ENCODE data around the gene MGMT. TPM values are rescaled to one million over a fixed set of nuclear protein-coding genes. Genes with fewer than 3 reads are reported as not detected.

Gene MGMT
- total and polyA plus RNA-seq, 2 donors from 2014 or later, result 25.9 to 70.0 TPM

GRCh38 chr10:129792141-129792540 is 325.1 kb downstream of the MGMT start:
- peaks cover 0 to 2% (median 0%) of the 10 kb centered on the region in 3 donors for H3K9me3 ChIP-seq (ENCODE audit: control insufficient read depth in 2 of 3, insufficient read depth in 1 of 3, low read length in 3 of 3)
- intact Hi-C loops (cut with DNase I), result no loop called here

GRCh38 chr10:129792864-129793263 is 325.8 kb downstream of the MGMT start:
- TF ChIP-seq CTCF (IDR thresholded peaks at IDR 0.05; ENCODE audit: borderline replicate concordance, extremely low read depth, insufficient read depth), result no peak
- FAIRE-seq (no peak), DNase-seq (peak in 2 of 5 donors; percentile 20 to 26)
- Histone ChIP-seq H3K36me3 (ENCODE audit: control insufficient read depth in 2 of 3, insufficient read depth in 3 of 3, low read length in 3 of 3) (no peaks in the 10 kb centered on the region), H3K27ac (ENCODE audit: low read depth in 2 of 2, low read length in 2 of 2) (no peak overlapping the region), H3K4me3 (ENCODE audit: low read length in 3 of 3) (no peak overlapping the region), H3K9ac (ENCODE audit: low read length in 3 of 3) (no peak overlapping the region), H3K9me3 (ENCODE audit: control insufficient read depth in 2 of 3, insufficient read depth in 1 of 3, low read length in 3 of 3) (peaks cover 0 to 2% (median 0%) of the 10 kb centered on the region in 3 donors), H3K4me1 (ENCODE audit: control insufficient read depth in 2 of 3, insufficient read depth in 2 of 3, low read depth in 1 of 3, low read length in 3 of 3) (no peaks in the 10 kb centered on the region), H3K27me3 (ENCODE audit: control insufficient read depth, insufficient read depth, low read length) (no peaks in the 10 kb centered on the region)
- intact Hi-C loops (cut with DNase I), result no loop called here

More at GRCh38 chr10:129792141-129792540, 325.1 kb downstream of the MGMT start:
- no peak for DNase-seq
- Histone ChIP-seq H3K27me3 (ENCODE audit: control insufficient read depth, insufficient read depth, low read length) (no peaks in the 10 kb centered on the region), H3K36me3 (ENCODE audit: control insufficient read depth in 2 of 3, insufficient read depth in 3 of 3, low read length in 3 of 3) (no peaks in the 10 kb centered on the region), H3K4me3 (ENCODE audit: low read length in 3 of 3) (no peak overlapping the region), H3K27ac (ENCODE audit: low read depth in 2 of 2, low read length in 2 of 2) (no peak overlapping the region), H3K9ac (ENCODE audit: low read length in 3 of 3) (no peak overlapping the region), H3K4me1 (ENCODE audit: control insufficient read depth in 2 of 3, insufficient read depth in 2 of 3, low read depth in 1 of 3, low read length in 3 of 3) (no peaks in the 10 kb centered on the region)
- FAIRE-seq, result no peak
- TF ChIP-seq CTCF (IDR thresholded peaks at IDR 0.05; ENCODE audit: borderline replicate concordance, extremely low read depth, insufficient read depth), result no peak

- H3K4me1 ChIP-seq (ENCODE audit: control insufficient read depth in 2 of 3, insufficient read depth in 2 of 3, low read depth in 1 of 3, low read length in 3 of 3), result no peaks in the 10 kb centered on the region
- intact Hi-C loops (cut with DNase I), result no loop called here
- no peaks in the 10 kb centered on the region for H3K36me3 ChIP-seq (ENCODE audit: control insufficient read depth in 2 of 3, insufficient read depth in 3 of 3, low read length in 3 of 3)
- peaks cover 0 to 2% (median 0%) of the 10 kb centered on the region in 3 donors for H3K9me3 ChIP-seq (ENCODE audit: control insufficient read depth in 2 of 3, insufficient read depth in 1 of 3, low read length in 3 of 3)
- no peak overlapping the region for H3K4me3 ChIP-seq (ENCODE audit: low read length in 3 of 3)
- TF ChIP-seq CTCF (IDR thresholded peaks at IDR 0.05; ENCODE audit: borderline replicate concordance, extremely low read depth, insufficient read depth), result no peak
- DNase-seq (peak in 1 of 5 donors; percentile 22), FAIRE-seq (no peak)
- no peak overlapping the region for H3K9ac ChIP-seq (ENCODE audit: low read length in 3 of 3)
- no peak overlapping the region for H3K27ac ChIP-seq (ENCODE audit: low read depth in 2 of 2, low read length in 2 of 2)
- no peaks in the 10 kb centered on the region for H3K27me3 ChIP-seq (ENCODE audit: control insufficient read depth, insufficient read depth, low read length)
These were observed 326.4 kb downstream of the MGMT start for GRCh38 chr10:129793479-129793878.

- no peak overlapping the region for H3K27ac ChIP-seq (ENCODE audit: low read depth in 2 of 2, low read length in 2 of 2)
- DNase-seq, result peak in 1 of 5 donors; percentile 7
These were observed 327.0 kb downstream of the MGMT start for GRCh38 chr10:129793996-129794395.

More at GRCh38 chr10:129793996-129794395, 327.0 kb downstream of the MGMT start:
- intact Hi-C loops (cut with DNase I), result no loop called here
- Histone ChIP-seq H3K27me3 (ENCODE audit: control insufficient read depth, insufficient read depth, low read length) (no peaks in the 10 kb centered on the region), H3K36me3 (ENCODE audit: control insufficient read depth in 2 of 3, insufficient read depth in 3 of 3, low read length in 3 of 3) (no peaks in the 10 kb centered on the region), H3K9ac (ENCODE audit: low read length in 3 of 3) (no peak overlapping the region), H3K4me3 (ENCODE audit: low read length in 3 of 3) (no peak overlapping the region), H3K9me3 (ENCODE audit: control insufficient read depth in 2 of 3, insufficient read depth in 1 of 3, low read length in 3 of 3) (peaks cover 0 to 2% (median 0%) of the 10 kb centered on the region in 3 donors), H3K4me1 (ENCODE audit: control insufficient read depth in 2 of 3, insufficient read depth in 2 of 3, low read depth in 1 of 3, low read length in 3 of 3) (no peaks in the 10 kb centered on the region)
- FAIRE-seq, result no peak
- TF ChIP-seq CTCF (IDR thresholded peaks at IDR 0.05; ENCODE audit: borderline replicate concordance, extremely low read depth, insufficient read depth), result no peak
